HG03571 (cell line): Measurements from ENCODE around the gene SLC35A3.
"Not testable (repeated sequence)": the region's sequence is repeated elsewhere in the genome, so short reads cannot be mapped to it uniquely, and the experiment has no call there.

Source experiments
- ATAC-seq: cut with Tn5 transposase; IDR thresholded peaks from one replicate; pipeline ENCODE4 v1.9.1; 2021; ENCODE audit not compliant: unreplicated experiment

SLC35A3 gene

GRCh38 chr1:100028765-100029164, 59.0 kb downstream of the SLC35A3 start:
- ATAC-seq, result no peak

DNA sequence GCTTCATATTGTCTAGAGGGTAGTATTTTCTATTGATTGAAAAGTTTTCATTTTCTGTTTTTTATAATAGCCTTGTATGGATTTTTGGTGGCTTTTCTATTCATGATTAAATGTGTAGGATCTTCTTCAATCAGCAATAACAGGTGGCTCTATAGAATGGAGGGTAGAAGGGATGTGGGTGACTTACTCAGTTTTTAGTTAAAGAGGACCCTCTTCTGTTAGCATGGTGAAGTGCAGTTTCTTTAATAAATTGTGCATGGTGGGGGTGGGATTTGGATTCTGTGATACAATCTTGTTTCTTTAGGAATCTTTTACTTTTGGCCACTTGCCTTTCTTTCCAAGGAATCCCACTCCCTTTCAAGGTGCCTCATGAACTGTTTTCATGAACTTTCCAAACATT, 64.7 kb downstream of the SLC35A3 start:
- no peak for ATAC-seq

DNA sequence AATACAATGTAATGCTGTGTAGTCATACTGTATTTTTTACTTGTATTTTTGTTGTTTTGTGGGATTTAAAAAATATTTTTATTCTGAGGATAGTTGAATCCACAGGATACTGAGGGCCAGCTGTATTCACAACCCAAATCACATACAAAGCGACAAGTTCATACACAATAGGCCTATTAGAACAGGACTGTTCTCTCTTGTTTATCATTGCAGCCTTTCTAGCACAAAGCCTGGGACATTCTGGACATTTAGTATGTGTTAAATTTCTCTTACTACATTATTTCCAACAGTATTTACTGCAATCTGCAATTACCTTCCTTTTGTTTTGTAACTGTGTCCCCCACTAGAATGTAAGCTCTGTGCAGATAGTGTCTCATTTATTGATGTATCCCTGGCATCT, 65.4 kb downstream of the SLC35A3 start:
- ATAC-seq, result no peak

- ATAC-seq, result no peak
These were observed 67.2 kb downstream of the SLC35A3 start for GRCh38 chr1:100036718-100037655.

DNA sequence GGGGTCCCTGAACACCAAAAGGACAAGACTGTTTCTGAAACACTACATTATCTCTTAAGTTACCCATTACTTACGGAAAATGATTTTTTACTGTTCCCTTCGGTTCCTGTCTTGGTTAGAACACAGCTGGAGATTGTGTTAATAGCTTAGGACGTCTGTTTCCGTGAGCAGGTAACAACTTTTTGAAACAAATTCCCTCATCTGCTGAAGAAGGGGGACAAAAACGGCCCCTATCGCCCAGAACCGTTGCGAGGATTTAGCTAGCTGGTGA, 67.8 kb downstream of the SLC35A3 start:
- no peak for ATAC-seq

- ATAC-seq, result peak; percentile 88
These were observed 68.3 kb downstream of the SLC35A3 start for GRCh38 chr1:100037927-100038659.

GRCh38 chr1:100038660-100039287, 69.0 kb downstream of the SLC35A3 start:
- ATAC-seq, result peak; percentile 42

- ATAC-seq, result no peak
These were observed 69.8 kb downstream of the SLC35A3 start for GRCh38 chr1:100039591-100039990.

DNA sequence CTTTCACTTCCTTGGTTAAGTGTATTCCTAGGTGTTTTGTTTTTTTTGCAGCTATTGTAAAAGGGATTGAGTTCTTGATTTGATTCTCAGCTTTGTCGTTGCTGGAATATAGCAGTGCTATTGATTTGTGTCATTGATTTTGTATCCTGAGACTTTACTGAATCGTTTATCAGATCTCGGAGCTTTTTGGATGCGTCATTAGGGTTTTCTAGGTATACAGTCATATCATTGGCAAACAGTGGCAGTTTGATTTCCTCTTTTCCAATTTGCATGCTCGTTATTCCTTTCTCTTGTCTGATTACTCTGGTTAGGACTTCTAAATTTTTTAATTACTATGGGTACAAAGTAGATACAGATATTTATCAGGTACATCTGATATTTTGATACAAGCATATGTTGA, 75.4 kb downstream of the SLC35A3 start:
- no peak for ATAC-seq

DNA sequence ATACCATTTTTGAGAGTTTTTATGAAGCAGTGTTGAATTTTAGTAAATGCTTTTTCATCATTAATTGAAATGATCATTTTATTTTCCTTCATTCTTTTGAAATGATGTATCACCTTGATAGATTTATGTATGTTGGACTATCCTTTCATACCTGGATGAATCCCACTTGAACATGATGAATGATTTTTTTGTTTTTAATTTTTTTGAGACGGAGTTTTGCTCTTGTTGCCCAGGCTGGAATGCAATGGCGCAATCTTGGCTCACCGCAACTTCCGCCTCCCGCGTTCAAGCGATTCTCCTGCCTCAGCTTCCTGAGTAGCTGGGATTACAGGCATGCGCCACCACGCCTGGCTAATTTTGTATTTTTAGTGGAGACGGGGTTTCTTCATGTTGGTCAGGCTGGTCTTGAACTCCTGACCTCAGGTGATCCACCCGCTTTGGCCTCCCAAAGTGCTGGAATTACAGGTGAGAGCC, 77.5 kb downstream of the SLC35A3 start:
- ATAC-seq, result not testable (repeated sequence)

GRCh38 chr1:100050139-100050538, 80.3 kb downstream of the SLC35A3 start:
- ATAC-seq, result no peak

GRCh38 chr1:100051401-100051800, 81.6 kb downstream of the SLC35A3 start:
- ATAC-seq, result no peak

DNA sequence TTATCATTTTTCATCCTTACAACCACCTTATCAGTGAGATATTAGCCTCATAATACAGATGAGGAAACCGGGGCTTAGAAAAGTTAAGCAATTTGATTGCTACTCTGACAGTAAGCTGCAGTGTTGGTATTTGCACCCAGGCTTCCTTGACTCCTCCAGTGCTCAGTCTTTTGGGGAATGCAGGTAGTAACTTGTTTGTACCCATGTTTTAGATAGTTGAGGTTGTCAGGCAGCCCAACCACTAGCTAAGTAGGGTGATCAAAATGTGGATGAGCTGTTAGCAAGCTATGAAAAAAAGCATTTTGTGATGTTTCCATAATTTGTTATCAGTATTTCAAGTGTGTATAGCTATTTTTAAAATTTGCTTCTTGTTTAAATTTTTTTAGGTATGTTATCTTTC, 82.1 kb downstream of the SLC35A3 start:
- ATAC-seq, result no peak

- ATAC-seq, result peak; percentile 54
These were observed 83.3 kb downstream of the SLC35A3 start for GRCh38 chr1:100053119-100053518.

- no peak for ATAC-seq
These were observed 83.9 kb downstream of the SLC35A3 start for GRCh38 chr1:100053727-100054126.

DNA sequence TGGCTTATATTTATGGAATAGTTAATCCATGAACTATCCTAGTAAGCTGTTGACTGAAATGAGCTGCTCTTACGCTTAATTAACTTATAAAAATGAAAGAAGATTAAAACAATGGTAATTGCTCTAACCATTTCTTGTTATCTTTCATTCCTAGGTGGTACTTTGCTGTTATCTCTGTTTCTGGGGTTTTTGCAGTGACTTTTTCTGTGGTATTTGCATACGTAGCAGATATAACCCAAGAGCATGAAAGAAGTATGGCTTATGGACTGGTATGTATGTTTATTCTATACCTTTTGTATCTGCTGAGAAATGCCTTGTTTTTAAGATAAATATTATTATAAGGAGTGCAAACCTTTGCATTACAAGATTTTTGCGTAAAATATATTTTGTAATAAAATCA, 91.9 kb downstream of the SLC35A3 start:
- no peak for ATAC-seq

DNA sequence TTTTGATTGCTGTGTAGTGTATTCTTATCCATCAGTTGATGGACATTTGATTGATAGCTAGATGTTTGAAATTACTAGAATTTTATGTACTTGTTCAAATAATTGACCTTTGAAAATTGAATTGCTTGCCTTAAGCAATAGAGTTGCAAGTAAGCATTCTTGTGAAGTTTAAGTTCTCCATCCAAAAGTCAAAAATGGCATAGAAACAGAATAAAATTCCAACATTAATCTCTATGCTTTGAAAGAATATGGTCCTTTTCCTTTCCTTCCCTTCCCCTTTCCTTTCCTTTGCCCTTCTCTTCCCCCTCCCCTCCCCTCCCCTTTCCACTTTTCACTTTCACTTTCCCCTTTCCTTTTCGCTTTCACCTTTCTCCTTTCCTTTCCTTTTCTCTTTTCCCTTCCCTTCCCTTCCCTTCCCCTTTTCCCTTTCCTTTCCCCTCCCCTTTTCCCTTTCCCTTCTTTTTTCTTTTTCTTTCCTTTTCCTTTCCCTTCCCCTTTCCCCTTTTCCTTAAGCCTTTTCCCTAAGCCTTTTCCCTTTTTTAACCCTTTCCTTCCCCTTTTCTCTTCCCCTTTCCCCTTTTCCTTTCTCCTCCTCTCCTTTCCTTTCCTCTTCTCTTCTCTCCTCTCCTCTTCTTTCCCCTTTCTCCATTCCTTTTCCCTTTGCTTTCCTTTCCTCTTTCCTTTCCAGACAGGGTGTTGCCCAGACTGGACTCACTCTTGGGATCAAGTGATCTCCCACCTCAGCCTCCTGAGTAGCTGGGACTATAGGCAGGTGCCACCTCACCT, 95.6 kb downstream of the SLC35A3 start:
- no peak for ATAC-seq

GRCh38 chr1:100065969-100066227, 96.1 kb downstream of the SLC35A3 start:
- ATAC-seq, result no peak

GRCh38 chr1:100070201-100070939, 100.6 kb downstream of the SLC35A3 start:
- no peak for ATAC-seq

GRCh38 chr1:100073531-100073930, 103.7 kb downstream of the SLC35A3 start:
- ATAC-seq, result no peak
